A549 (cell line): ENCODE results near the gene FBXO24. TPM values are rescaled to one million over a fixed set of nuclear protein-coding genes. Genes with fewer than 3 reads are reported as not detected.

Source experiments
- ATAC-seq, 2 experiments: fragments of 200-7000 bp in 1 of 2; fragments of >200 bp in 1 of 2; cut with Nextera tagmentation in 1 of 2; cut with Tn5 transposase in 1 of 2; 3 replicates each; pipeline versions ENCODE4 v1.8.0 to v1.9.1; 2018 to 2020; ENCODE audit warnings: mild to moderate bottlenecking in 1 of 2, moderate library complexity in 1 of 2
- CTCF ChIA-PET: fragments of 300-600 bp; sonication (Branson Sonifier 250); formaldehyde crosslinking; extraction: SDS; loops from one replicate; lab custom pipeline; 2021; ENCODE audit warnings: antibody characterized with exemption, inconsistent platforms; lab: Yijun Ruan, JAX
- POLR2A ChIA-PET: fragments of 350-600 bp; formaldehyde crosslinking; extraction: SDS; loops from one replicate; lab custom pipeline; 2021; ENCODE audit warnings: antibody characterized with exemption, inconsistent platforms; lab: Yijun Ruan, JAX
- DNase-seq, 2 experiments: peaks; one replicate each; pipeline versions ENCODE4 v3.0.0 to v3.0.0-alpha.2; 2011 to 2016; ENCODE audit warnings: low read depth in 1 of 2, low spot score in 1 of 2
- FAIRE-seq: peaks from 2 replicates; lab custom pipeline; 2011; peaks lifted over from hg19 to GRCh38; lab: Jason Lieb, UNC
- H3K27ac ChIP-seq, 2 experiments: fragments of >200 bp; sonication (Bioruptor Twin); formaldehyde crosslinking; 3 replicates each; pipeline ENCODE4 v1.5.1; 2016 to 2017
- H3K4me1 ChIP-seq: fragments of >200 bp; sonication (Bioruptor Twin); formaldehyde crosslinking; 3 replicates; pipeline ENCODE4 v1.6.1; 2016
- H3K4me2 ChIP-seq: fragments of >200 bp; sonication (Bioruptor Twin); formaldehyde crosslinking; 3 replicates; pipeline ENCODE4 v1.6.1; 2016
- H3K4me3 ChIP-seq: fragments of >200 bp; sonication (Bioruptor Twin); formaldehyde crosslinking; 3 replicates; pipeline ENCODE4 v1.5.1; 2016
- H3K9me3 ChIP-seq: fragments of >200 bp; sonication (Bioruptor Twin); formaldehyde crosslinking; 3 replicates; pipeline ENCODE4 v1.6.1; 2016
- CEBPB ChIP-seq, 2 experiments: fragments of >200 bp in 1 of 2; sonication (Bioruptor Twin) in 1 of 2; formaldehyde crosslinking in 1 of 2; IDR thresholded peaks; 2 replicates each; pipeline ENCODE4 v1.6.1; 2012 to 2016
- EP300 ChIP-seq, 2 experiments: fragments of >200 bp; sonication (Bioruptor Twin); formaldehyde crosslinking; IDR thresholded peaks; 2 replicates in 1 of 2; 3 replicates in 1 of 2; pipeline ENCODE4 v1.6.1; 2016 to 2017
- FOSL2 ChIP-seq, 2 experiments: fragments of 450-650 bp in 1 of 2; fragments of >200 bp in 1 of 2; sonication (Bioruptor Twin) in 1 of 2; formaldehyde crosslinking; IDR thresholded peaks; 2 replicates each; pipeline versions ENCODE4 v1.5.0 to v1.6.1; 2016 to 2020; ENCODE audit warnings: mild to moderate bottlenecking in 1 of 2, moderate library complexity in 1 of 2
- GATA3 ChIP-seq: IDR thresholded peaks from 2 replicates; pipeline ENCODE4 v1.6.1; 2012; ENCODE audit warnings: borderline replicate concordance
- HOXA7 ChIP-seq: fragments of 250-450 bp; sonication (Bioruptor Pico); IDR thresholded peaks from 2 replicates; pipeline ENCODE4 v1.5.0; 2020; ENCODE audit warnings: mild to moderate bottlenecking, moderate library complexity
- HOXB13 ChIP-seq: fragments of 250-450 bp; sonication (Bioruptor Pico); IDR thresholded peaks from 2 replicates; pipeline ENCODE4 v1.5.0; 2020; ENCODE audit warnings: low read depth, mild to moderate bottlenecking, moderate library complexity
- JUN ChIP-seq, 2 experiments: fragments of >200 bp; sonication (Bioruptor Twin); formaldehyde crosslinking; IDR thresholded peaks; 2 replicates in 1 of 2; 3 replicates in 1 of 2; pipeline ENCODE4 v1.6.1; 2016 to 2017
- JUNB ChIP-seq: fragments of >200 bp; sonication (Bioruptor Twin); formaldehyde crosslinking; IDR thresholded peaks from 2 replicates; pipeline ENCODE4 v1.6.1; 2016
- MAFK ChIP-seq: fragments of 450-650 bp; IDR thresholded peaks from 2 replicates; pipeline ENCODE4 v1.6.1; 2014; ENCODE audit not compliant: partially characterized antibody
- MYC ChIP-seq: IDR thresholded peaks from 2 replicates; pipeline ENCODE4 v1.6.1; 2012; ENCODE audit warnings: mild to moderate bottlenecking, inconsistent platforms, low read length, improper control_type of control experiment, borderline replicate concordance
- PHF8 ChIP-seq: fragments of 200-600 bp; sonication (generic); IDR thresholded peaks from 2 replicates; pipeline ENCODE4 v1.6.1; 2016; ENCODE audit warnings: low read depth, mild to moderate bottlenecking, antibody characterized with exemption, moderate library complexity, borderline replicate concordance
- POLR2A ChIP-seq: IDR thresholded peaks from 2 replicates; pipeline ENCODE4 v1.6.1; 2012; ENCODE audit warnings: mild to moderate bottlenecking, low read length
- POLR2AphosphoS2 ChIP-seq: conservative IDR thresholded peaks from 2 replicates; pipeline ENCODE4 v1.6.1; 2012; ENCODE audit warnings: low read length, improper control_type of control experiment, inconsistent platforms
- RAD21 ChIP-seq, 2 experiments: fragments of >200 bp in 1 of 2; sonication (Bioruptor Twin) in 1 of 2; formaldehyde crosslinking in 1 of 2; IDR thresholded peaks in 1 of 2; conservative IDR thresholded peaks in 1 of 2; 2 replicates in 1 of 2; 3 replicates in 1 of 2; pipeline ENCODE4 v1.6.1; 2012 to 2018; ENCODE audit warnings: inconsistent platforms in 1 of 2
- RFX5 ChIP-seq: fragments of 450-650 bp; IDR thresholded peaks from 2 replicates; pipeline ENCODE4 v1.7.1; 2014; ENCODE audit warnings: antibody characterized with exemption, mild to moderate bottlenecking, moderate library complexity
- SMC3 ChIP-seq: fragments of >200 bp; sonication (Bioruptor Twin); formaldehyde crosslinking; IDR thresholded peaks from 3 replicates; pipeline ENCODE4 v1.6.1; 2018; ENCODE audit warnings: inconsistent platforms
- TP53 ChIP-seq: fragments of 250-450 bp; sonication (Bioruptor Pico); IDR thresholded peaks from 2 replicates; pipeline ENCODE4 v1.5.0; 2021; ENCODE audit warnings: mild to moderate bottlenecking, moderate library complexity
- ZC3H11A ChIP-seq: fragments of 450-650 bp; IDR thresholded peaks from 2 replicates; pipeline ENCODE4 v1.6.1; 2014; ENCODE audit warnings: antibody characterized with exemption, mild to moderate bottlenecking
- ZFP36 ChIP-seq: fragments of 450-650 bp; IDR thresholded peaks from 2 replicates; pipeline ENCODE4 v1.6.1; 2014; ENCODE audit warnings: borderline replicate concordance; ENCODE audit not compliant: partially characterized antibody
- WGBS: methylation state at CpG from one replicate; pipeline ENCODE4 v1.1.6; 2017; ENCODE audit errors: missing lambda C conversion rate; 5-methylcytosine and 5-hydroxymethylcytosine counted together
- polyA plus RNA-seq, 4 experiments: library from polyadenylated mRNA; depleted of rRNA in 3 of 4; stranded (reverse); fragments of >200 nt; fragmentation: RNase III in 1 of 4; extraction: RNeasy Plus Mini Kit Qiagen cat#74134 plus additional on column Dnase treatment in 1 of 4; gene quantifications; 2 replicates in 3 of 4; 3 replicates in 1 of 4; pipeline ENCODE4 v1.2.3, GENCODE V29; 2011 to 2017
- TF ChIP-seq, protein P1 (sequence below): fragments of >200 bp; sonication (Bioruptor Twin); formaldehyde crosslinking; IDR thresholded peaks from 3 replicates; pipeline ENCODE4 v1.5.1; 2016
- TF ChIP-seq, protein P2 (sequence below): IDR thresholded peaks from 2 replicates; pipeline ENCODE4 v1.6.1; 2012
- TF ChIP-seq, protein P3 (sequence below): fragments of 450-650 bp; IDR thresholded peaks from 2 replicates; pipeline ENCODE4 v1.6.1; 2014; ENCODE audit warnings: antibody characterized with exemption
- TF ChIP-seq, protein P4 (sequence below): fragments of >200 bp; sonication (Bioruptor Twin); formaldehyde crosslinking; IDR thresholded peaks from 3 replicates; pipeline ENCODE4 v1.6.1; 2016

The FBXO24 gene
- polyA plus RNA-seq, 2 of the 4 experiments (the other 2 are of a cell fraction): 0.19 to 0.52 TPM

DNA sequence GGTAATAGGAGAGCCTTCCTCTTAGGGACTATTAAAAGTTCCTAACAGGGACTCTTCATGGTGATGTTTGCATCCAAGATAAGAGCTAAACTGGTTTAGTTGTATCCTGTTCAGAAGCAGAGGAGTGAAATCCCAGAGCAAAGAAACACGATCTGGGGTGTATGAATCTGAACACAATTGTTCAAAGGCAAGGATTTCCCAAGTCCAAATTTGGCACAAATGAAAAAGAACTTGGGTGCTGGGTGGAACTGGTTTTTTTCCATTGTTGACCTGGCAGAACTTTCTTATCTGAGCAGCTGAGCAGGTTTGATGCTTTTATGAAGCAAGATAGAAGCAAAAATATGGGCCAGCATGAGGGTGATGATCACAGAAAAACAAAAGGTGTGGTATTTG lies 41.2 kb upstream of the FBXO24 start:
- Histone ChIP-seq H3K27ac (peak overlapping the region; percentile 94 to 100), H3K4me1 (peaks cover 83% of the 10 kb centered on the region), H3K9me3 (no peaks in the 10 kb centered on the region), H3K4me3 (peak overlapping the region; percentile 30; the same call in 1 of the 3 replicates), H3K4me2 (peak overlapping the region; percentile 98)
- 0% methylated on average over 1 of the region's 1 CpG for WGBS
- no peak for DNase-seq
- TF ChIP-seq HOXA7 (CRISPR knock-in tag) (no peak), CEBPB (IDR thresholded peaks at IDR 0.05) (no peak), POLR2A (no peak), ZFP36 (no peak), TP53 (CRISPR knock-in tag) (no peak), POLR2AphosphoS2 (no peak), ZC3H11A (no peak), HOXB13 (no peak), MAFK (no peak)
- ChIA-PET POLR2A (interaction anchor here (0.8 to 1.6 kb wide), 5 partner anchors 15 to 117 kb away, joined by 4 to 8 read pairs (median 6); partner anchors contain the start of genes FBXO24, MOSPD3, NYAP1 and ZCWPW1), CTCF (interaction anchor here (0.6 to 19.2 kb wide), 11 partner anchors 9 to 76 kb away, joined by 3 to 316 read pairs (median 5); partner anchors contain the start of genes FBXO24, LRCH4 and NYAP1)
- ATAC-seq: peak in 1 of 2 experiments; percentile 4; a peak in 1 of 6 replicates
- FAIRE-seq: no peak

DNA sequence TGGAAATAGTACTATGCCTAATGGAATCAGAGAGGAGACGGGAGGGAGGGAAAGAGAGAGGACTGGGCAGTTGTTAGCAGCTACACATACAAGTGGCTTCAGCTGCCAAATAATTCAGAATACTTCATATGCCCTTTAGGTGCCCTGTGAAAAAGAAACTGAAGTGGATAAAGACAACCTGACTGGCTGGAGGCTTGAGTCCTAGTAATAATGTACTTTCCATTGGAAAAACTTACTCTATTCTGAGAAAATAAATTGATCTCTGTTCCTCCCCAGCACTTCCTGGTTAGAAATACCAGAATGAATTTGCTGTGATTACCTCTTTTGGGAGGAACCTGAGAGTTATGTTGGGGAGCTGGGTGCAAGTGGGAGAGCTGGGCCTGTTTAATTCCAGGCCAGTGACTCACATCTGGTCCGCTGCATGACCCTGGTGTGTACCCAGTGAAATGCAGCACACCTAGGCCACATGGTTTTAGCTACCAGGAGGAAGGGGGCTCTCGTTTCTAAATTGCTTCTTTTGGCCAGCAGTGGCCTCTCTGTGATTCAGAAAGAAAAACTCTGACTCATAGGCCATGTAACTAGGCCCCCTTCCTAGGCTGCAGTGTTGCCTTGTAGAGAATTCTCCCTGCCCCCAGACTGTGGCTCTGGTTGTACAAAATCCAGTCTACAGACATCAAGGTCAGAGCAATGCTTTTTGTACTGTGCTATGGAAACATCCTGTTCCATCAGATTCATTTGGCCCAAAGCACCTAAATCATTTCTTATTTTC lies 40.6 kb upstream of the FBXO24 start:
- H3K4me2 ChIP-seq: peak overlapping the region; percentile 98
- peak; percentile 93 to 94 for ATAC-seq
- no peak for FAIRE-seq
- ChIA-PET CTCF (interaction anchor here (0.6 to 19.2 kb wide), 13 partner anchors 8 to 76 kb away, joined by 3 to 316 read pairs (median 4); partner anchors contain the start of genes FBXO24, LRCH4 and NYAP1), POLR2A (interaction anchor here (0.6 to 1.6 kb wide), 8 partner anchors 14 to 117 kb away, joined by 3 to 8 read pairs (median 4); partner anchors contain the start of genes FBXO24, LRCH4, MOSPD3 and NYAP1)
- 8% methylated on average over 3 of the region's 3 CpGs for WGBS
- DNase-seq: peak; percentile 91 to 93
- H3K4me3 ChIP-seq: peak overlapping the region; percentile 30; the same call in 1 of the 3 replicates
- no peaks in the 10 kb centered on the region for H3K9me3 ChIP-seq
- H3K27ac ChIP-seq: peak overlapping the region; percentile 94 to 100
- TF ChIP-seq JUNB (peak; percentile 86), GATA3 (no peak; the same call in 1 of the 2 replicates), RAD21 (conservative IDR thresholded peaks at IDR 0.05 in 1 of 2, IDR thresholded peaks at IDR 0.05 in 1 of 2) (peak in 1 of 2 experiments; percentile 32; a peak in 2 of 5 replicates), PHF8 (no peak), EP300 (IDR thresholded peaks at IDR 0.05) (peak in 1 of 2 experiments; percentile 53; a peak in 1 of 5 replicates), MYC (peak; percentile 76), ZC3H11A (no peak), CEBPB (IDR thresholded peaks at IDR 0.05) (peak in 1 of 2 experiments; percentile 53; a peak in 2 of 4 replicates), POLR2AphosphoS2 (no peak), FOSL2 (IDR thresholded peaks at IDR 0.05) (peak; percentile 87), FOSL2 (CRISPR knock-in tag; IDR thresholded peaks at IDR 0.05) (peak; percentile 94), RFX5 (no peak), JUN (IDR thresholded peaks at IDR 0.05) (peak; percentile 84 to 87), SMC3 (peak; percentile 32; the same call in 1 of the 3 replicates)
- TF ChIP-seq, protein P1, sequence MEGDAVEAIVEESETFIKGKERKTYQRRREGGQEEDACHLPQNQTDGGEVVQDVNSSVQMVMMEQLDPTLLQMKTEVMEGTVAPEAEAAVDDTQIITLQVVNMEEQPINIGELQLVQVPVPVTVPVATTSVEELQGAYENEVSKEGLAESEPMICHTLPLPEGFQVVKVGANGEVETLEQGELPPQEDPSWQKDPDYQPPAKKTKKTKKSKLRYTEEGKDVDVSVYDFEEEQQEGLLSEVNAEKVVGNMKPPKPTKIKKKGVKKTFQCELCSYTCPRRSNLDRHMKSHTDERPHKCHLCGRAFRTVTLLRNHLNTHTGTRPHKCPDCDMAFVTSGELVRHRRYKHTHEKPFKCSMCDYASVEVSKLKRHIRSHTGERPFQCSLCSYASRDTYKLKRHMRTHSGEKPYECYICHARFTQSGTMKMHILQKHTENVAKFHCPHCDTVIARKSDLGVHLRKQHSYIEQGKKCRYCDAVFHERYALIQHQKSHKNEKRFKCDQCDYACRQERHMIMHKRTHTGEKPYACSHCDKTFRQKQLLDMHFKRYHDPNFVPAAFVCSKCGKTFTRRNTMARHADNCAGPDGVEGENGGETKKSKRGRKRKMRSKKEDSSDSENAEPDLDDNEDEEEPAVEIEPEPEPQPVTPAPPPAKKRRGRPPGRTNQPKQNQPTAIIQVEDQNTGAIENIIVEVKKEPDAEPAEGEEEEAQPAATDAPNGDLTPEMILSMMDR: peak; percentile 15; the same call in 1 of the 3 replicates
- TF ChIP-seq, protein P2, sequence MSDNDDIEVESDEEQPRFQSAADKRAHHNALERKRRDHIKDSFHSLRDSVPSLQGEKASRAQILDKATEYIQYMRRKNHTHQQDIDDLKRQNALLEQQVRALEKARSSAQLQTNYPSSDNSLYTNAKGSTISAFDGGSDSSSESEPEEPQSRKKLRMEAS: peak; percentile 94
- TF ChIP-seq, protein P3, sequence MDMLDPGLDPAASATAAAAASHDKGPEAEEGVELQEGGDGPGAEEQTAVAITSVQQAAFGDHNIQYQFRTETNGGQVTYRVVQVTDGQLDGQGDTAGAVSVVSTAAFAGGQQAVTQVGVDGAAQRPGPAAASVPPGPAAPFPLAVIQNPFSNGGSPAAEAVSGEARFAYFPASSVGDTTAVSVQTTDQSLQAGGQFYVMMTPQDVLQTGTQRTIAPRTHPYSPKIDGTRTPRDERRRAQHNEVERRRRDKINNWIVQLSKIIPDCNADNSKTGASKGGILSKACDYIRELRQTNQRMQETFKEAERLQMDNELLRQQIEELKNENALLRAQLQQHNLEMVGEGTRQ: 0 out of 2 replicates have a peak, but pooled peaks have one; percentile 33
- TF ChIP-seq, protein P4, sequence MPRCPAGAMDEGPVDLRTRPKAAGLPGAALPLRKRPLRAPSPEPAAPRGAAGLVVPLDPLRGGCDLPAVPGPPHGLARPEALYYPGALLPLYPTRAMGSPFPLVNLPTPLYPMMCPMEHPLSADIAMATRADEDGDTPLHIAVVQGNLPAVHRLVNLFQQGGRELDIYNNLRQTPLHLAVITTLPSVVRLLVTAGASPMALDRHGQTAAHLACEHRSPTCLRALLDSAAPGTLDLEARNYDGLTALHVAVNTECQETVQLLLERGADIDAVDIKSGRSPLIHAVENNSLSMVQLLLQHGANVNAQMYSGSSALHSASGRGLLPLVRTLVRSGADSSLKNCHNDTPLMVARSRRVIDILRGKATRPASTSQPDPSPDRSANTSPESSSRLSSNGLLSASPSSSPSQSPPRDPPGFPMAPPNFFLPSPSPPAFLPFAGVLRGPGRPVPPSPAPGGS: no peak
- peaks cover 77% of the 10 kb centered on the region for H3K4me1 ChIP-seq
